Lower leg skin (tissue), 3 donors: ENCODE measurements around the gene KISS1.

Experiments
- POLR2A ChIP-seq, 2 donors: fragments of 450-650 bp; IDR thresholded peaks; one replicate each; pipeline ENCODE4 v1.6.1; 2016 to 2017; ENCODE audit warnings: antibody characterized with exemption in 2 of 2, mild to moderate bottlenecking in 1 of 2, moderate library complexity in 1 of 2
- TF ChIP-seq, protein P1 (sequence below), 3 donors: fragments of 450-650 bp; IDR thresholded peaks; one replicate each; pipeline ENCODE4 v1.5.1; 2016; ENCODE audit warnings: antibody characterized with exemption in 3 of 3, mild to moderate bottlenecking in 3 of 3, moderate library complexity in 2 of 3

GRCh38 chr1:204241914-204242313 is 45.6 kb upstream of the KISS1 start:
- TF ChIP-seq POLR2A (IDR thresholded peaks at IDR 0.05): no peak
- TF ChIP-seq, protein P1, sequence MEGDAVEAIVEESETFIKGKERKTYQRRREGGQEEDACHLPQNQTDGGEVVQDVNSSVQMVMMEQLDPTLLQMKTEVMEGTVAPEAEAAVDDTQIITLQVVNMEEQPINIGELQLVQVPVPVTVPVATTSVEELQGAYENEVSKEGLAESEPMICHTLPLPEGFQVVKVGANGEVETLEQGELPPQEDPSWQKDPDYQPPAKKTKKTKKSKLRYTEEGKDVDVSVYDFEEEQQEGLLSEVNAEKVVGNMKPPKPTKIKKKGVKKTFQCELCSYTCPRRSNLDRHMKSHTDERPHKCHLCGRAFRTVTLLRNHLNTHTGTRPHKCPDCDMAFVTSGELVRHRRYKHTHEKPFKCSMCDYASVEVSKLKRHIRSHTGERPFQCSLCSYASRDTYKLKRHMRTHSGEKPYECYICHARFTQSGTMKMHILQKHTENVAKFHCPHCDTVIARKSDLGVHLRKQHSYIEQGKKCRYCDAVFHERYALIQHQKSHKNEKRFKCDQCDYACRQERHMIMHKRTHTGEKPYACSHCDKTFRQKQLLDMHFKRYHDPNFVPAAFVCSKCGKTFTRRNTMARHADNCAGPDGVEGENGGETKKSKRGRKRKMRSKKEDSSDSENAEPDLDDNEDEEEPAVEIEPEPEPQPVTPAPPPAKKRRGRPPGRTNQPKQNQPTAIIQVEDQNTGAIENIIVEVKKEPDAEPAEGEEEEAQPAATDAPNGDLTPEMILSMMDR (IDR thresholded peaks at IDR 0.05): no peak
